ENCODE measurements around the gene FERMT3. TPM values are rescaled to one million over a fixed set of nuclear protein-coding genes. Genes with fewer than 3 reads are reported as not detected.
A peak's percentile ranks its signal among the peaks of the same experiment; 100 is the strongest.

Gene FERMT3
- polyA plus RNA-seq, 3 donors: 289 to 421 (median 310) TPM

- Histone ChIP-seq H3K4me3 (replicated peaks in 1 of 3; ENCODE audit: low read depth in 2 of 3, low read length in 3 of 3) (peak overlapping the region in 2 of 3 experiments; percentile 96 to 97), H3K4me1 (ENCODE audit: control insufficient read depth in 1 of 2, insufficient read depth in 2 of 2, low read length in 2 of 2) (peaks cover 53 to 72% of the 10 kb centered on the region in 2 donors), H3K9me3 (replicated peaks in 1 of 2; ENCODE audit: control insufficient read depth in 1 of 2, insufficient read depth in 1 of 2, low read length in 2 of 2) (no peaks in the 10 kb centered on the region), H3K27ac (ENCODE audit: low read depth in 1 of 2, low read length in 2 of 2) (peak overlapping the region; percentile 78 to 92), H3K79me2 (ENCODE audit: insufficient read depth, low read length) (peaks cover 38% of the 10 kb centered on the region), H3K4me2 (replicated peaks; ENCODE audit: extremely low read depth, low read length, poor library complexity, severe bottlenecking) (peak overlapping the region; percentile 98), H2AFZ (ENCODE audit: insufficient read depth, low read depth, low read length, poor library complexity, severe bottlenecking) (no peak overlapping the region), H3K27me3 (ENCODE audit: control insufficient read depth in 2 of 2, insufficient read depth in 2 of 2, low read length in 2 of 2) (no peaks in the 10 kb centered on the region), H3K36me3 (replicated peaks in 1 of 2; ENCODE audit: control insufficient read depth in 1 of 2, insufficient read depth in 2 of 2, low read length in 2 of 2) (peaks cover 18% of the 10 kb centered on the region in 2 donors), H4K20me1 (ENCODE audit: insufficient read depth, low read length) (peaks cover 30% of the 10 kb centered on the region), H3K9ac (ENCODE audit: insufficient read depth, low read length, poor library complexity, severe bottlenecking) (peak overlapping the region; percentile 84)
- peaks cover under 1 to 1% (median 1%) of the 10 kb centered on the region in 3 donors for H3K27me3 Mint-ChIP-seq (ENCODE audit: low read depth in 3 of 3)
- peak overlapping the region; percentile 45 to 91 (median 87) for H3K27ac Mint-ChIP-seq
- H3K4me1 Mint-ChIP-seq: peaks cover 57% of the 10 kb centered on the region
- peaks cover 0 to under 1% (median 0%) of the 10 kb centered on the region in 7 donors for H3K9me3 Mint-ChIP-seq
- H3K36me3 Mint-ChIP-seq: peaks cover 12 to 33% of the 10 kb centered on the region in 2 donors
- no peak for DNase-seq
- TF ChIP-seq, protein P1, sequence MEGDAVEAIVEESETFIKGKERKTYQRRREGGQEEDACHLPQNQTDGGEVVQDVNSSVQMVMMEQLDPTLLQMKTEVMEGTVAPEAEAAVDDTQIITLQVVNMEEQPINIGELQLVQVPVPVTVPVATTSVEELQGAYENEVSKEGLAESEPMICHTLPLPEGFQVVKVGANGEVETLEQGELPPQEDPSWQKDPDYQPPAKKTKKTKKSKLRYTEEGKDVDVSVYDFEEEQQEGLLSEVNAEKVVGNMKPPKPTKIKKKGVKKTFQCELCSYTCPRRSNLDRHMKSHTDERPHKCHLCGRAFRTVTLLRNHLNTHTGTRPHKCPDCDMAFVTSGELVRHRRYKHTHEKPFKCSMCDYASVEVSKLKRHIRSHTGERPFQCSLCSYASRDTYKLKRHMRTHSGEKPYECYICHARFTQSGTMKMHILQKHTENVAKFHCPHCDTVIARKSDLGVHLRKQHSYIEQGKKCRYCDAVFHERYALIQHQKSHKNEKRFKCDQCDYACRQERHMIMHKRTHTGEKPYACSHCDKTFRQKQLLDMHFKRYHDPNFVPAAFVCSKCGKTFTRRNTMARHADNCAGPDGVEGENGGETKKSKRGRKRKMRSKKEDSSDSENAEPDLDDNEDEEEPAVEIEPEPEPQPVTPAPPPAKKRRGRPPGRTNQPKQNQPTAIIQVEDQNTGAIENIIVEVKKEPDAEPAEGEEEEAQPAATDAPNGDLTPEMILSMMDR (IDR thresholded peaks at IDR 0.05): no peak
- intact Hi-C loops (cut with micrococcal nuclease): loop anchor here in 1 of 2 donors (2.0 kb wide), 1 partner anchor 13 kb away; the partner anchor contains the start of gene FKBP2
- WGBS (ENCODE audit: insufficient coverage): 100% methylated on average over 1 of the region's 3 CpGs
- H3K4me3 Mint-ChIP-seq: peak overlapping the region; percentile 81 to 89
These were observed 21.0 kb downstream of the FERMT3 start for GRCh38 chr11:64227405-64227956.

DNA sequence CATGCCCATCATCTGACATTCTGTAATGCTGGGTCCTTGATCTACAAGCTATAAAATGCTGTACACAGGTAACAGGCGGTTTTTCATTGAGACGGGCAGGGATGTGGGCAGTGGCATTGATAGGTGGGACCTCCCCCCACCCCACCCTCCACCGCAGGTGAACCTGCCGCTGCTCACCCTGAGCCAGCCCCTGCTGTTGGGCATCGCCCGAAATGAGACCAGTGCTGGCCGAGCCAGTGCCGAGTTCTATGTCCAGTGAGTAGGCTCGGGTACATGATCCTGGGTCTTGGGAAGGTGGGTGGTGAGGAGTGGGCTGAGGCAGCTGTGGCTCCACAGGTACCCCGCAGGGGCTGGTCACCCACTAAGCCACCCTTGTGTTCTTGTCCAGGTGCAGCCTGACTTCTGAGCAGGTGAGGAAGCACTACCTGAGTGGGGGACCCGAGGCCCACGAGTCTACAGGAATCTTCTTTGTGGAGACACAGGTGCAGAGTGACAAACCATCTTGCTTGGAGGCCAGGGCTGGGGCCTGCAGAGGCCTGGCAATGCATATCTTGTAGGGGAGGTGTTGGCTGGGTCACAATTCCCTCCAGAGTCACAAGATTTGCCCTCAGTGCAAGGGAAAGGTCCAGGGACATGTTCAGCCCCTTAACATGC lies 22.7 kb downstream of the FERMT3 start:
- Histone ChIP-seq H3K36me3 (replicated peaks in 1 of 2; ENCODE audit: control insufficient read depth in 1 of 2, insufficient read depth in 2 of 2, low read length in 2 of 2) (peaks cover under 1 to 2% of the 10 kb centered on the region in 2 donors), H3K4me2 (replicated peaks; ENCODE audit: extremely low read depth, low read length, poor library complexity, severe bottlenecking) (peak overlapping the region; percentile 98), H3K27me3 (ENCODE audit: control insufficient read depth in 2 of 2, insufficient read depth in 2 of 2, low read length in 2 of 2) (peaks cover 0 to 7% of the 10 kb centered on the region in 2 donors), H3K9ac (ENCODE audit: insufficient read depth, low read length, poor library complexity, severe bottlenecking) (no peak overlapping the region), H3K27ac (ENCODE audit: low read depth in 1 of 2, low read length in 2 of 2) (peak overlapping the region; percentile 88 to 89), H3K79me2 (ENCODE audit: insufficient read depth, low read length) (peaks cover 38% of the 10 kb centered on the region), H2AFZ (ENCODE audit: insufficient read depth, low read depth, low read length, poor library complexity, severe bottlenecking) (no peak overlapping the region), H3K9me3 (replicated peaks in 1 of 2; ENCODE audit: control insufficient read depth in 1 of 2, insufficient read depth in 1 of 2, low read length in 2 of 2) (no peaks in the 10 kb centered on the region), H4K20me1 (ENCODE audit: insufficient read depth, low read length) (peaks cover 13% of the 10 kb centered on the region), H3K4me1 (ENCODE audit: control insufficient read depth in 1 of 2, insufficient read depth in 2 of 2, low read length in 2 of 2) (peaks cover 58 to 77% of the 10 kb centered on the region in 2 donors), H3K4me3 (replicated peaks in 1 of 3; ENCODE audit: low read depth in 2 of 3, low read length in 3 of 3) (peak overlapping the region in 1 of 3 experiments; percentile 82)
- peaks cover 10 to 14% (median 14%) of the 10 kb centered on the region in 3 donors for H3K27me3 Mint-ChIP-seq (ENCODE audit: low read depth in 3 of 3)
- WGBS (ENCODE audit: insufficient coverage): 86% methylated on average over 6 of the region's 12 CpGs
- peak overlapping the region; percentile 87 to 92 for H3K4me3 Mint-ChIP-seq
- peaks cover 0 to 8% (median 2%) of the 10 kb centered on the region in 7 donors for H3K9me3 Mint-ChIP-seq
- H3K27ac Mint-ChIP-seq: peak overlapping the region in 6 of 7 donors; percentile 12 to 96 (median 70)
- intact Hi-C loops (cut with micrococcal nuclease): no loop called here
- H3K4me1 Mint-ChIP-seq: peaks cover 57% of the 10 kb centered on the region
- TF ChIP-seq, protein P1 (IDR thresholded peaks at IDR 0.05): no peak
- DNase-seq: no peak
- H3K36me3 Mint-ChIP-seq: peaks cover 6 to 28% of the 10 kb centered on the region in 2 donors

Measured in CD14-positive monocyte (primary cell).